ENCODE data around the gene FBXW7.

DNA sequence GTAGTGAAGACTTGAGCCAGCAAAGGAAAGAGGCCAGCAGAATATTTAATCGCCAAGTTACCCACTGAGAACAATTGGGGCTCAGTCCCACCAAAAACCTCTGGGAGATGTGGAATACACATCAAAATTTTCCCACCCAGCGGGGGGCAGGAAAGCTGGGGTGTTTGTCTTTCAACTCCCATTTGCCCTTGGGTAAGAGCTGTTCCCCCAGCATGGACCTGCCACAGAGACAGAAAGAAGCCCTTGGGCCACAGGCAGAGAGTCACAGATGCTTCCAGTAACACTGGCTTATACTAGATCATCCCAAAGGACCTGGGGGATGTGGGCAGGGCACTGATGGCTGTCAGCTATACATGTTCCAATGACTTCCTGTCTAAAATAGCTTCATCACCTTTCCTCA is 18.9 kb upstream of the FBXW7 start:
- TF ChIP-seq POLR2A (IDR thresholded peaks at IDR 0.05) (no peak), CTCF (IDR thresholded peaks at IDR 0.05) (no peak)

Measured in body of pancreas (tissue), 4 donors.